Measurements from ENCODE around the gene DPEP1. TPM values are rescaled to one million over a fixed set of nuclear protein-coding genes. Genes with fewer than 3 reads are reported as not detected.

DPEP1 gene
- total RNA-seq, 1 donor from 2014 or later = not detected

DNA sequence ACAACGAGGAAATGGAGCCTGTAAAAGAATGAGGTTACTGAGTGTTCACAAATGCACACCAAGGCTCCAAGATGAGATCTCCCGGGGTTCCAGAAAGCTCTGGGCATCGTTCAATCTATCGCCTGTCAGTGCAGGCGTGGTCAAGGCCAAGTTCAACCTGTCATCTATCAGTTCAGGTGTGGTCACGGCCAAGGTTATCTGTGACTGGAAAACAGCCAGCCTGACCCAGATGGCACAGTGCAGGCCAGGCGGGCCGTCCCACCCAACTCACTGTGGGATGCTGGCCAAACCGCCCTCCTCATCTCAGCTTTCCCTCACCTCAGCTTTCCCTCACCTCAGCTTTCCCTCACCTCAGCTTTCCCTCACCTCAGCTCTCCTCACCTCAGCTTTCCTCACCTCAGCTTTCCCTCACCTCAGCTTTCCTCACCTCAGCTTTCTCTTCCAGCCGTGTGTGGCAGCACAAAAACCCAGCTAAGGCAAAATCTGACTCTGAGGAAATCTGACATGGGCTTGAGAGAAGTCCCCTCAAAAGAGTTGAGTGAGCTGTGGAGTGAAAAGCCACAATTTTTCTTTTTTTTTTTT is 41.7 kb downstream of the DPEP1 start:
- Histone ChIP-seq H3K27me3 (no peaks in the 10 kb centered on the region), H3K4me1 (peaks cover 3 to 15% of the 10 kb centered on the region in 2 donors), H3K4me3 (no peak overlapping the region), H3K27ac (no peak overlapping the region), H3K9me3 (no peaks in the 10 kb centered on the region), H3K36me3 (peaks cover 15 to 19% of the 10 kb centered on the region in 2 donors)
- intact Hi-C loops (cut with DNase I) = loop anchor here (5.0 to 10.0 kb wide), 2 partner anchors 148 to 410 kb away; partner anchors contain the start of gene SPG7
- TF ChIP-seq CTCF (IDR thresholded peaks at IDR 0.05) = no peak
- no peak for DNase-seq (ENCODE audit: low spot score in 2 of 2)

DNA sequence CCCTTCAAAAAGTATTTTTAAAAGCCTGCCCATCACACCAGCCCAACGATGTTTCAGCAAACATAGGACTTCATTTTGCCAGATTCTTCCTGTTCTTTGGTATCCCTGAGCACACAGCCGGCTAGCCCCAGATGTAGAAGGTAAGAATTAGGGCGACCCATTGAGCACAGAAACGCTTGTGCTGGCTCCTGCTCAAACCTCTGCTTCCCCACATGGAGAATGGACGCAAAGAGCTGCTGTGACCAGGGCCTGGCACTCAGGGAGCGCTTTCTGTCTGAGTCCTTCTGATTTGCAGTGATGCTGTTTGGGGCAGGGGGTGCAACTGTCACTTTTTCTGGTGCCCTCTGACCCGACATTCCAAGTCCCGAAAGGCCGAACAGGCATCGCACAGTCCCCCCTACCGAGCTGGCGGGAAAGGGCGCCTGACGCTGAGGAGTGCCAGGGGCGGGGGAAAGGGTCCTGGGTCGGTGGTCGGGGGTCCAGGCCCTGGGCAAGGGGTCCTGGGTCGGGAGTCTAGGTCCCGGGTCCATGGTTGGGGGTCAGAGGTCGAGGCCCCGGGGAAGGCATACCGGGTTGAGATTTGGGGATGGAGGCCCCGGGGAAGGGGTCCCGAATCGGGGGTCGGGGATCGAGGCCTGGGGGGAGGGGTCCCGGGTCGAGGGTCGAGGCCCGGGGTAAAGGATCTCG is 43.1 kb downstream of the DPEP1 start:
- H3K36me3 ChIP-seq = peaks cover 6 to 8% of the 10 kb centered on the region in 2 donors
- H3K4me1 ChIP-seq = peaks cover 3 to 15% of the 10 kb centered on the region in 2 donors
- H3K4me3 ChIP-seq = peak overlapping the region; percentile 78 to 95
- H3K27me3 ChIP-seq = no peaks in the 10 kb centered on the region
- H3K27ac ChIP-seq = peak overlapping the region in 1 of 2 donors; percentile 93
- TF ChIP-seq CTCF (IDR thresholded peaks at IDR 0.05) = no peak
- DNase-seq (ENCODE audit: low spot score in 2 of 2) = no peak
- no peaks in the 10 kb centered on the region for H3K9me3 ChIP-seq
- intact Hi-C loops (cut with DNase I) = loop anchor here (1.0 to 10.0 kb wide), 7 partner anchors 30 to 412 kb away; partner anchors contain the start of genes CDK10, RPL13, SPG7 and TCF25

- Histone ChIP-seq H3K9me3 (no peaks in the 10 kb centered on the region), H3K4me1 (peaks cover 3 to 15% of the 10 kb centered on the region in 2 donors), H3K27ac (peak within 1 kb of the TSS; percentile 72 to 93), H3K4me3 (peak within 1 kb of the TSS; percentile 78 to 95), H3K27me3 (no peaks in the 10 kb centered on the region), H3K36me3 (peaks cover 1 to 7% of the 10 kb centered on the region in 2 donors)
- TF ChIP-seq CTCF (IDR thresholded peaks at IDR 0.05) = no peak
- intact Hi-C loops (cut with DNase I) = loop anchor here (1.0 to 10.0 kb wide), 7 partner anchors 29 to 413 kb away; partner anchors contain the start of genes CDK10, RPL13, SPG7 and TCF25
- DNase-seq (ENCODE audit: low spot score in 2 of 2) = peak; percentile 30 to 92
Observed at GRCh38 chr16:89657442-89658220, 44.2 kb downstream of the DPEP1 start, which contains the start of the genes CHMP1A and SPATA33. Gene CHMP1A (minus strand): TSS chr16:89657708. CDS start chr16:89657588, 120 bp downstream. Gene SPATA33 (plus strand): TSS chr16:89657836. CDS start chr16:89657912, 76 bp downstream.

DNA sequence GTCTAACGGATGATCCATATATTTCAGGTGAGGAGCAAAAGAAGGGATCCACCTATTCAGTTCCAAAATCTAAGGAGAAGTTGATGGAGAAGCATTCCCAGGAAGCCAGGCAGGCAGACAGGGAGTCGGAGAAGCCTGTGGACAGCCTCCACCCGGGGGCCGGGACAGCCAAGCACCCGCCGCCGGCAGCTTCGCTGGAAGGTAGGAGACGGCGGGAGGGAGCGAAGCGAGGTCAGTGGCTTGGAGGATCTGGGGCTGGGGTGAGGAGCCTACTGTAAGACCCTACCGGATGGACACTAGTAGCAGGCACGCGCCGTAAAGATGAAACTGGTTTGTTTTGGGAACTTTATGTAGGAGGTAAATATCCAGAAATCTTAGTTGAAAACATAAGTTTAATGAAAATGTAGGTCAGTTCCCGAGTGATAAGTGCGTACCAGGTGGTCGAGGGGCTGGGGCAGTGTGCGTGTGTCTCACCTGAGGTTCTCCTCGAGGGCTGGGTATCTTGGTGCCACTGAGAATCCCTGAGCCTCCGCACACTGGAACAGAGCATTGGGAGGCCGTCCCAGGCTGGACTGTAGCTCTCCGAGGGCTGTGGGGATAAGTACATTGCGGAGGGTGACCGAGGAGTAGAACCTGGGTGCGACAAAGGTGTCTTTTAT is 44.9 kb downstream of the DPEP1 start:
- no peak for TF ChIP-seq CTCF (IDR thresholded peaks at IDR 0.05)
- intact Hi-C loops (cut with DNase I) = loop anchor here (5.0 to 10.0 kb wide), 2 partner anchors 151 to 414 kb away; partner anchors contain the start of gene SPG7
- DNase-seq (ENCODE audit: low spot score in 2 of 2) = no peak
- peaks cover 0 to 5% of the 10 kb centered on the region in 2 donors for H3K36me3 ChIP-seq
- no peaks in the 10 kb centered on the region for H3K9me3 ChIP-seq
- peak overlapping the region; percentile 78 to 95 for H3K4me3 ChIP-seq
- no peaks in the 10 kb centered on the region for H3K27me3 ChIP-seq
- H3K4me1 ChIP-seq = peaks cover 3 to 15% of the 10 kb centered on the region in 2 donors
- H3K27ac ChIP-seq = peak overlapping the region; percentile 72 to 93

- Histone ChIP-seq H3K36me3 (peaks cover 0 to 5% of the 10 kb centered on the region in 2 donors), H3K27ac (no peak overlapping the region), H3K4me1 (peaks cover 3 to 15% of the 10 kb centered on the region in 2 donors), H3K27me3 (no peaks in the 10 kb centered on the region), H3K9me3 (no peaks in the 10 kb centered on the region), H3K4me3 (no peak overlapping the region)
- DNase-seq (ENCODE audit: low spot score in 2 of 2) = no peak
- no peak for TF ChIP-seq CTCF (IDR thresholded peaks at IDR 0.05)
- intact Hi-C loops (cut with DNase I) = no loop called here
Observed at GRCh38 chr16:89660146-89660545, 46.7 kb downstream of the DPEP1 start.
